DND-41 (cell line): ENCODE measurements around the gene CCL13.

Experiments
- EZH2 ChIP-seq: IDR thresholded peaks from 3 replicates; pipeline ENCODE4 v1.6.1; 2012; ENCODE audit warnings: borderline replicate concordance, low read depth, mild to moderate bottlenecking, moderate library complexity, low read length, inconsistent platforms; ENCODE audit not compliant: severe bottlenecking
- TF ChIP-seq, protein P1 (sequence below): IDR thresholded peaks from 2 replicates; pipeline ENCODE4 v1.5.1; 2012; ENCODE audit warnings: borderline replicate concordance, low read length, moderate library complexity, mild to moderate bottlenecking; ENCODE audit not compliant: poor library complexity, severe bottlenecking; ENCODE audit errors: extremely low read depth

DNA sequence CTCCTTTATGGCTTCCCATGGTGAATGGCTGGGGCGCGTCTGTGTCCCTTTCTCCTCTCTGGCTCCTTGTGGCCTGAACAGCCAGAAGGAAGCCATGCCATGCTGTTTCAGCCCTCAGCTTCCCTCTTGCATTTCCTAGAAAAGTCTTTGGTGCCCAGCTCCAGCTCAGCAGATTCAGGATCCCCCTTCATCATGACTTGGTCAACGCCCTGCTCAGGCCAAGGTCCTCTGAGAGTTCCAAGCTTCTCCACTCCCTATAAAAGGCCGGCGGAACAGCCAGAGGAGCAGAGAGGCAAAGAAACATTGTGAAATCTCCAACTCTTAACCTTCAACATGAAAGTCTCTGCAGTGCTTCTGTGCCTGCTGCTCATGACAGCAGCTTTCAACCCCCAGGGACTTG is at the start of gene CCL13:
- no peak for TF ChIP-seq EZH2
- TF ChIP-seq, protein P1, sequence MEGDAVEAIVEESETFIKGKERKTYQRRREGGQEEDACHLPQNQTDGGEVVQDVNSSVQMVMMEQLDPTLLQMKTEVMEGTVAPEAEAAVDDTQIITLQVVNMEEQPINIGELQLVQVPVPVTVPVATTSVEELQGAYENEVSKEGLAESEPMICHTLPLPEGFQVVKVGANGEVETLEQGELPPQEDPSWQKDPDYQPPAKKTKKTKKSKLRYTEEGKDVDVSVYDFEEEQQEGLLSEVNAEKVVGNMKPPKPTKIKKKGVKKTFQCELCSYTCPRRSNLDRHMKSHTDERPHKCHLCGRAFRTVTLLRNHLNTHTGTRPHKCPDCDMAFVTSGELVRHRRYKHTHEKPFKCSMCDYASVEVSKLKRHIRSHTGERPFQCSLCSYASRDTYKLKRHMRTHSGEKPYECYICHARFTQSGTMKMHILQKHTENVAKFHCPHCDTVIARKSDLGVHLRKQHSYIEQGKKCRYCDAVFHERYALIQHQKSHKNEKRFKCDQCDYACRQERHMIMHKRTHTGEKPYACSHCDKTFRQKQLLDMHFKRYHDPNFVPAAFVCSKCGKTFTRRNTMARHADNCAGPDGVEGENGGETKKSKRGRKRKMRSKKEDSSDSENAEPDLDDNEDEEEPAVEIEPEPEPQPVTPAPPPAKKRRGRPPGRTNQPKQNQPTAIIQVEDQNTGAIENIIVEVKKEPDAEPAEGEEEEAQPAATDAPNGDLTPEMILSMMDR = no peak
